Measurements from ENCODE around the gene PSMD4.

DNA sequence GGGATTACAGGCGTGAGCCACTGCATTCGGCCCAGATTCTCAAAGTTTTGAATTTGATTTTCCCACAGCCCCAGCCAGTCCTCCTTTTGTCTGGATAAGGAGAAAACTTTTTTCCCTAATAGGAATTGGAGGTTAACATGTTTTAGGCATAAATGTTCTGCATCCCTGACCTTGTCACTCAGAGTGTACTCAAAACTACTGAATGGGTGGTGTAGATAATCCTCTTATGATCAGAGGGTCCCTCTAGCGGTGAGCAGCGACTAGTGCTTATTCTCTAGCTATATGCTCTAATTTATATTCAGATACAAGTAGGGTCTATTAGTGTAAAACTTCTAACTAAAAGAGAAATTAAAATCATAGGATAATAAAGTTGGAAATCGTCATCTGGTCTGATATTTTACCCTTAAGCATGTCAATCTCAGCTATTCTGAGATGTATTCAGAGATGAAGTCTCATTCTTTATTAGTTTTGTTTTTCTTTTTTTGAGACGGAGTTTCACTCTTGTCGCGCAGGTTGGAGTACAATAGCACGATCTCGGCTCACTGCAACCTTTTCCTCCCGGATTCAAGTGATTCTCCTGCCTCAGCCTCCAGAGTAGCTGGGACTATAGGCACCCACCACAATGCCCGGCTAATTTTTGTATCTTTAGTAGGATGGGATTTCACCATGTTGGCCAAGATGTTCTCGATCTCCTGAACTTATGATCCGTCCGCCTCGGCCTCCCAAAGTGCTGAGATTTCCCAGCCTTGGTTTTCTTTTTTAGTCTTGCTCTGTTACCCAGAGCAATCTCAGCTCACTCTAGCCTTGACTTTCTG, 2.7 kb upstream of the PSMD4 start:
- TF ChIP-seq, protein P1, sequence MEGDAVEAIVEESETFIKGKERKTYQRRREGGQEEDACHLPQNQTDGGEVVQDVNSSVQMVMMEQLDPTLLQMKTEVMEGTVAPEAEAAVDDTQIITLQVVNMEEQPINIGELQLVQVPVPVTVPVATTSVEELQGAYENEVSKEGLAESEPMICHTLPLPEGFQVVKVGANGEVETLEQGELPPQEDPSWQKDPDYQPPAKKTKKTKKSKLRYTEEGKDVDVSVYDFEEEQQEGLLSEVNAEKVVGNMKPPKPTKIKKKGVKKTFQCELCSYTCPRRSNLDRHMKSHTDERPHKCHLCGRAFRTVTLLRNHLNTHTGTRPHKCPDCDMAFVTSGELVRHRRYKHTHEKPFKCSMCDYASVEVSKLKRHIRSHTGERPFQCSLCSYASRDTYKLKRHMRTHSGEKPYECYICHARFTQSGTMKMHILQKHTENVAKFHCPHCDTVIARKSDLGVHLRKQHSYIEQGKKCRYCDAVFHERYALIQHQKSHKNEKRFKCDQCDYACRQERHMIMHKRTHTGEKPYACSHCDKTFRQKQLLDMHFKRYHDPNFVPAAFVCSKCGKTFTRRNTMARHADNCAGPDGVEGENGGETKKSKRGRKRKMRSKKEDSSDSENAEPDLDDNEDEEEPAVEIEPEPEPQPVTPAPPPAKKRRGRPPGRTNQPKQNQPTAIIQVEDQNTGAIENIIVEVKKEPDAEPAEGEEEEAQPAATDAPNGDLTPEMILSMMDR (IDR thresholded peaks at IDR 0.05; ENCODE audit: insufficient read depth, low read length, poor library complexity, severe bottlenecking) = peak; percentile 90
- TF ChIP-seq EZH2phosphoT487 (conservative IDR thresholded peaks at IDR 0.05; ENCODE audit: low read length) = no peak

Data from SU-DHL-6 (cell line).